IMR-90 (cell line): Measurements from ENCODE around the gene ACOX1. TPM values are rescaled to one million over a fixed set of nuclear protein-coding genes. Genes with fewer than 3 reads are reported as not detected.

Source experiments
- ATAC-seq: fragments of 200-7000 bp; cut with Tn5 transposase; 2 replicates; pipeline ENCODE4 v1.9.1; 2020; ENCODE audit warnings: low read depth, mild to moderate bottlenecking, moderate library complexity
- BruUV-seq: library from RNA; stranded (reverse); fragments of 400-500 nt; replicated peaks from 2 replicates; lab custom pipeline; 2021; lab: Mats Ljungman, UMichigan
- CTCF ChIA-PET: fragments of 300-600 bp; formaldehyde crosslinking; extraction: SDS; loops from one replicate; lab custom pipeline; 2021; ENCODE audit warnings: antibody characterized with exemption; lab: Yijun Ruan, JAX
- POLR2A ChIA-PET: fragments of 300-600 bp; sonication (Branson Sonifier 250); formaldehyde crosslinking; loops from one replicate; lab custom pipeline; 2022; ENCODE audit warnings: antibody characterized with exemption; ENCODE audit not compliant: unreplicated experiment; lab: Charles Lee
- DNase-seq: peaks from one replicate; pipeline ENCODE4 v3.0.0; 2013
- H2AFZ ChIP-seq: replicated peaks from 2 replicates; pipeline ENCODE3; 2013; ENCODE audit warnings: low read length, mild to moderate bottlenecking; ENCODE audit not compliant: poor library complexity
- H2AK5ac ChIP-seq: 2 replicates; pipeline ENCODE4 v1.6.1; 2013; ENCODE audit warnings: low read depth, low read length, inconsistent platforms
- H2AK9ac ChIP-seq: replicated peaks from 2 replicates; pipeline ENCODE3; 2013; ENCODE audit warnings: mild to moderate bottlenecking, low read depth, low read length, moderate library complexity; ENCODE audit not compliant: poor library complexity
- H2BK120ac ChIP-seq: 2 replicates; pipeline ENCODE4 v1.6.1; 2013; ENCODE audit warnings: low read depth, low read length, inconsistent platforms
- H2BK15ac ChIP-seq: 3 replicates; pipeline ENCODE4 v1.6.1; 2013; ENCODE audit warnings: low read depth, low read length, inconsistent platforms
- H2BK20ac ChIP-seq: 2 replicates; pipeline ENCODE4 v1.6.1; 2013; ENCODE audit warnings: low read depth, mild to moderate bottlenecking, inconsistent platforms, low read length, moderate library complexity
- H2BK5ac ChIP-seq: 2 replicates; pipeline ENCODE4 v1.6.1; 2013; ENCODE audit warnings: mild to moderate bottlenecking, low read depth, low read length, inconsistent platforms; ENCODE audit not compliant: poor library complexity, severe bottlenecking
- H3K14ac ChIP-seq: replicated peaks from 2 replicates; pipeline ENCODE4 v1.6.1; 2013; ENCODE audit warnings: low read depth, low read length, inconsistent platforms
- H3K18ac ChIP-seq: 2 replicates; pipeline ENCODE4 v1.6.1; 2013; ENCODE audit warnings: low read depth, low read length, control low read depth
- H3K23ac ChIP-seq: 2 replicates; pipeline ENCODE4 v1.6.1; 2013; ENCODE audit warnings: low read depth, low read length, inconsistent platforms
- H3K27ac ChIP-seq: 2 replicates; pipeline ENCODE4 v1.5.1; 2013; ENCODE audit warnings: mild to moderate bottlenecking, control low read depth, low read length; ENCODE audit not compliant: insufficient read depth
- H3K27me3 ChIP-seq: 2 replicates; pipeline ENCODE4 v1.6.1; 2013; ENCODE audit warnings: low read length; ENCODE audit not compliant: control insufficient read depth, insufficient read depth
- H3K36me3 ChIP-seq: 2 replicates; pipeline ENCODE4 v1.6.1; 2013; ENCODE audit warnings: low read length, mixed read lengths; ENCODE audit not compliant: control insufficient read depth, insufficient read depth
- H3K4ac ChIP-seq: 2 replicates; pipeline ENCODE4 v1.6.1; 2013; ENCODE audit warnings: low read depth, low read length, inconsistent platforms
- H3K4me1 ChIP-seq: 2 replicates; pipeline ENCODE4 v1.6.1; 2013; ENCODE audit warnings: low read length, mixed read lengths; ENCODE audit not compliant: control insufficient read depth, insufficient read depth
- H3K4me2 ChIP-seq: 2 replicates; pipeline ENCODE4 v1.6.1; 2013; ENCODE audit warnings: low read depth, mild to moderate bottlenecking, control low read depth, low read length, moderate library complexity
- H3K4me3 ChIP-seq: 2 replicates; pipeline ENCODE4 v1.5.1; 2013; ENCODE audit warnings: low read depth, mild to moderate bottlenecking, control low read depth, low read length, moderate library complexity; ENCODE audit not compliant: insufficient read depth
- H3K56ac ChIP-seq: 2 replicates; pipeline ENCODE4 v1.6.1; 2013; ENCODE audit warnings: low read length, inconsistent platforms; ENCODE audit not compliant: insufficient read depth; ENCODE audit errors: extremely low read depth
- H3K79me1 ChIP-seq, 2 experiments: 2 replicates each; pipeline ENCODE4 v1.6.1; 2013; ENCODE audit warnings: low read length in 2 of 2, inconsistent platforms in 1 of 2, low read depth in 1 of 2
- H3K9ac ChIP-seq: 2 replicates; pipeline ENCODE4 v1.6.1; 2013; ENCODE audit warnings: low read depth, low read length, control low read depth
- H3K9me1 ChIP-seq: 2 replicates; pipeline ENCODE4 v1.6.1; 2013; ENCODE audit warnings: low read length, inconsistent platforms; ENCODE audit not compliant: insufficient read depth
- H3K9me3 ChIP-seq: 2 replicates; pipeline ENCODE4 v1.6.1; 2013; ENCODE audit warnings: low read length; ENCODE audit not compliant: control insufficient read depth, insufficient read depth
- H4K20me1 ChIP-seq: 2 replicates; pipeline ENCODE4 v1.6.1; 2013; ENCODE audit warnings: low read length, inconsistent platforms; ENCODE audit not compliant: insufficient read depth
- H4K5ac ChIP-seq: 2 replicates; pipeline ENCODE4 v1.6.1; 2013; ENCODE audit warnings: mild to moderate bottlenecking, low read depth, low read length, control low read depth
- H4K8ac ChIP-seq, 2 experiments: 2 replicates each; pipeline ENCODE4 v1.6.1; 2013; ENCODE audit warnings: low read depth in 2 of 2, low read length in 2 of 2, control low read depth in 1 of 2, inconsistent platforms in 1 of 2
- H4K91ac ChIP-seq: 2 replicates; pipeline ENCODE4 v1.6.1; 2013; ENCODE audit warnings: low read depth, low read length, inconsistent platforms; ENCODE audit not compliant: insufficient read depth
- CEBPB ChIP-seq: IDR thresholded peaks from 2 replicates; pipeline ENCODE4 v1.6.1; 2012; ENCODE audit warnings: low read depth, low read length, improper control_type of control experiment
- FOS ChIP-seq: fragments of 150-350 bp; IDR thresholded peaks from 2 replicates; pipeline ENCODE4 v1.6.1; 2016; ENCODE audit warnings: low read depth, low read length
- MAFK ChIP-seq: IDR thresholded peaks from 2 replicates; pipeline ENCODE4 v1.6.1; 2012; ENCODE audit warnings: low read depth, low read length, improper control_type of control experiment
- POLR2A ChIP-seq: IDR thresholded peaks from 2 replicates; pipeline ENCODE4 v1.6.1; 2012; ENCODE audit warnings: mild to moderate bottlenecking, low read depth, low read length
- WGBS, 2 experiments: methylation state at CpG; one replicate each; pipeline versions ENCODE4 v1.1.5 to v1.1.7; 2013; ENCODE audit warnings: missing lambda C conversion rate in 2 of 2; ENCODE audit not compliant: insufficient read length in 1 of 2; ENCODE audit errors: extremely low coverage in 2 of 2; 5-methylcytosine and 5-hydroxymethylcytosine counted together
- dilution Hi-C: fragments of 300-500 bp; cut with HindIII; formaldehyde crosslinking; loops from one replicate; pipeline ENCODE4 v1.14.3; 2018; ENCODE audit warnings: low sequenced_read_pairs; ENCODE audit not compliant: unreplicated experiment
- in situ Hi-C: fragments of 300-500 bp; cut with MboI; formaldehyde crosslinking; loops from 3 replicates; pipeline ENCODE4 v1.14.3; 2019; ENCODE audit warnings: low sequenced_read_pairs, inconsistent platforms, mixed read lengths
- intact Hi-C: fragments of 100-400 bp; cut with micrococcal nuclease; formaldehyde crosslinking; loops from 2 replicates; pipeline ENCODE4 v1.10.0; 2022
- polyA plus RNA-seq, 3 experiments: library from polyadenylated mRNA; depleted of rRNA; stranded (reverse); fragments of >200 nt; gene quantifications; 2 replicates each; pipeline ENCODE4 v1.2.3, GENCODE V29; 2012; ENCODE audit warnings: low replicate concordance in 1 of 3
- total RNA-seq: library from RNA; depleted of rRNA; stranded (reverse); fragments of >200 nt; gene quantifications from 2 replicates; pipeline ENCODE4 v1.2.3, GENCODE V29; 2012

ACOX1 gene
- total and polyA plus RNA-seq, 2 of the 4 experiments (the other 2 are of a cell fraction) = 16.1 to 94.8 TPM

DNA sequence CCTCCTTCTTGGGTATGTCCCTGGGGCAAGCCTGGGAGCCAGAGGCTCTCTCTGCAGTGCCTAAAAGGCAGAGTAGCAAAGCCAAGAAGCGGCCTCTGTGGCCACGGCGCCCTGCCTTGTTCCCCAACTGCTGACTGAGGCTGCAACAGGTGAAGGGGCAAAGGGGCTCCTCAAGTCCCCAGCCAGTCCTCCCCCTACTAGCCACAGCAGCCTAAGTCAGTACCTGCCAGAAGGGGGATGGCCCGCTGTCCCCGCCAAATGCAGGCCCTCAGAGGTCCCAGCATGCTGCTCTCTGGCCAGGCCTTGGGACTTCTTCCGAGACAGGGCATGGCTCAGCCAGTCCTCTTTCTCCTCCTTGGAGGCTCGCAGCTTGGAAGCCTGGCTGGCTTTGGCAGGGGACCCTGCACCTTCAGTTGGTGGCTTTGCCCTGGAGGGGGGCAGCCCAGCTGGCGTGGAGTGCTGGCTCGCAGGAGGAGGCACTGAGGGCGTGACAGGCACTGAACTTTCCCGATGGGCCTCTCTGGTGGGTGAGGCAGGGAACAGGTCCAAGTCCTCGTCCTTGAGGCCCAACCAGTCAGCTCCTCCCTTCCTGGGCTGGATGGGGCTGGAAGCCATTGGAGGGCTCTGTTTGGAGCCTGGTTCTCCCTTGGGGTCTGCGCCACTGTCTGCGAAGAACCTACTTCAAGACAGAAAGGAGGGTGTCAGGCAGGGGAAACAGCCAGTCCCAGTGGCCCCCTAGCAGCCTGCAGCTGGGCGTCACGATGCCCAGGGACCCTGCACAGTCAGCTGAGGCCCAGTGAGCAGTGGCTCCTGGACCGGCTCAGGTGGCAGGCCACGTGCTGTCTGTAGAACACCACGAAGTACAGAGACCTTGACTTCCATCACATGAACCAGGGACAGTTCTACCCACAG is 55.7 kb downstream of the ACOX1 start (continued):
- TF ChIP-seq FOS (no peak), POLR2A (no peak)

DNA sequence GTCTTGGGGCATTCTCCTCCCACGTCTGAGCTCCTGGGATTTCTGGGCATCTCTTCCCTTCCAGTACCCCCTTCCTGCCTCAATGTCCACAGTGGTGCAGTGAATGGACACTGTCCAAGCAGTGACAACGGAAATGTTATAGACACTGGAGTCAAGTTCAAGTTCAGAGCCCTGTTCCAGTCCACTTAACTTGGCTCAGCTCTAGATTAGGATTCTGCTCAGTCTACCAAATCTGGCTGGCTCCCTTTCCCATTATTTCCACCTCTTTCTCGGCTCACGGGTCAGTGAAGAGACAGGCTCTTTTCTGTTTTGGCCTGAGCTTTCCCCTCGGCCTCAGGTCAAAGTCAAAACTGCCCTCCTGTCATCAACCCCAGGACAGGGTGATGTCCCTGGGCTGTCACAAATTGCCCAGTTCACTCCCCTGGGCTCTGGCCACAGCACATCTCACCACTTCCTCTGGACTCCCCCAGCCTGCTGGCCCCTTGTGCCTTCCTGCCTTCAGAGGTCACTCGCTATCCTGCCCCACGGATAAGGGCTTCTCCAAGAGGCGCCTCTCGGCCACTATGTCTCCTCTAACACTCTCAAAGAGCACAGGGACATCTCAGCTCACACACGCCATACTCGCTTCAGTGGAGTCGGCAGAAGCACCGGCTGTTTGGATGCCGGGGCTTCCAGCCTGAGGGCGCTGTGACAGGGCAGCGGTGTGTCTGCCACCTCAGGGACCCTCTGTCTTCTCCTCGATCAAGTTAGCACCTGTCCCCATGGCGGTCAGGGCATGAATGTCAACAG is 56.6 kb downstream of the ACOX1 start:
- H3K4ac ChIP-seq = no peak overlapping the region
- H3K36me3 ChIP-seq = peaks cover 16% of the 10 kb centered on the region
- dilution Hi-C loops (no loop called here), in situ Hi-C loops (no loop called here), intact Hi-C loops (no loop called here)
- H2BK120ac ChIP-seq = no peak overlapping the region
- H2AK9ac ChIP-seq = no peak overlapping the region
- no peaks in the 10 kb centered on the region for H3K27me3 ChIP-seq
- no peak overlapping the region for H3K14ac ChIP-seq
- POLR2A ChIA-PET = interaction anchor here (0.5 kb wide), 1 partner anchor 68 kb away, joined by 3 read pairs; no protein-coding TSS in a partner anchor
- DNase-seq (no peak), ATAC-seq (no peak)
- H2BK15ac ChIP-seq = no peak overlapping the region
- H4K91ac ChIP-seq = no peak overlapping the region
- H3K4me1 ChIP-seq = no peaks in the 10 kb centered on the region
- no peak overlapping the region for H3K23ac ChIP-seq
- BruUV-seq = no TSS peak
- TF ChIP-seq MAFK (no peak), CEBPB (no peak)
- no peaks in the 10 kb centered on the region; the same call in 1 of the 2 replicates for H4K20me1 ChIP-seq
- no peak overlapping the region for H2AFZ ChIP-seq
- no peak overlapping the region for H4K5ac ChIP-seq
- 79% methylated on average over 11 of the region's 18 CpGs; no CpG with 5 or more reads in 1 of the 2 experiments for WGBS, 2 experiments
- H2AK5ac ChIP-seq = no peak overlapping the region
- no peak overlapping the region for H3K56ac ChIP-seq
- H3K4me2 ChIP-seq = no peak overlapping the region
- H3K9me3 ChIP-seq = no peaks in the 10 kb centered on the region
- CTCF ChIA-PET = no interaction called here
- H2BK20ac ChIP-seq = no peak overlapping the region
- H4K8ac ChIP-seq = no peak overlapping the region
- H3K9me1 ChIP-seq = no peaks in the 10 kb centered on the region; the same call in 1 of the 2 replicates
- no peak overlapping the region for H3K4me3 ChIP-seq
- no peak overlapping the region for H3K9ac ChIP-seq
- H2BK5ac ChIP-seq = no peak overlapping the region
- no peak overlapping the region for H3K18ac ChIP-seq
- H3K79me1 ChIP-seq = no peaks in the 10 kb centered on the region
- no peak overlapping the region for H3K27ac ChIP-seq
